H1 (cell line): ENCODE data around the gene FRS2. TPM values are rescaled to one million over a fixed set of nuclear protein-coding genes. Genes with fewer than 3 reads are reported as not detected.

Source experiments
- CTCF ChIA-PET: fragments of 300-600 bp; sonication (Branson Sonifier 250); formaldehyde crosslinking; loops from one replicate; lab custom pipeline; 2021; ENCODE audit not compliant: partially characterized antibody; lab: Charles Lee
- POLR2A ChIA-PET: fragments of 300-600 bp; sonication (Branson Sonifier 250); formaldehyde crosslinking; loops from one replicate; lab custom pipeline; 2021; ENCODE audit warnings: inconsistent platforms; ENCODE audit not compliant: partially characterized antibody; lab: Charles Lee
- DNase-seq, 2 experiments: peaks; one replicate each; pipeline versions ENCODE4 v3.0.0 to v3.0.0-alpha.2; 2010 to 2022; ENCODE audit warnings: low spot score in 2 of 2, low read depth in 1 of 2, mixed read lengths in 1 of 2
- FAIRE-seq: peaks from 2 replicates; lab custom pipeline; 2011; peaks lifted over from hg19 to GRCh38; lab: Jason Lieb, UNC
- H2AFZ ChIP-seq: 2 replicates; pipeline ENCODE4 v1.8.1; 2012; ENCODE audit warnings: low read length, inconsistent platforms
- H2AK5ac ChIP-seq: 2 replicates; pipeline ENCODE4 v1.6.1; 2013; ENCODE audit warnings: low read depth, low read length
- H2BK120ac ChIP-seq: replicated peaks from 2 replicates; pipeline ENCODE3; 2013; ENCODE audit warnings: low read depth, low read length, inconsistent platforms
- H2BK12ac ChIP-seq: 2 replicates; pipeline ENCODE4 v1.6.1; 2013; ENCODE audit warnings: low read depth, low read length
- H2BK15ac ChIP-seq: 2 replicates; pipeline ENCODE4 v1.6.1; 2013; ENCODE audit warnings: low read length
- H2BK20ac ChIP-seq: 2 replicates; pipeline ENCODE4 v1.6.1; 2013; ENCODE audit warnings: low read length
- H2BK5ac ChIP-seq: 2 replicates; pipeline ENCODE4 v1.6.1; 2013; ENCODE audit warnings: low read depth, low read length
- H3K14ac ChIP-seq: 2 replicates; pipeline ENCODE4 v1.6.1; 2013; ENCODE audit warnings: inconsistent platforms; ENCODE audit not compliant: insufficient read length
- H3K18ac ChIP-seq: 2 replicates; pipeline ENCODE4 v1.6.1; 2013; ENCODE audit warnings: low read length; ENCODE audit errors: extremely low read depth
- H3K23ac ChIP-seq: 2 replicates; pipeline ENCODE4 v1.6.1; 2013; ENCODE audit warnings: inconsistent platforms; ENCODE audit not compliant: insufficient read length
- H3K23me2 ChIP-seq: 2 replicates; pipeline ENCODE4 v1.6.1; 2013; ENCODE audit warnings: low read depth, low read length
- H3K27ac ChIP-seq: 2 replicates; pipeline ENCODE4 v1.6.1; 2011; ENCODE audit warnings: low read depth, low read length, inconsistent platforms
- H3K27me3 ChIP-seq, 4 experiments: replicated peaks in 1 of 4; 1 replicate in 1 of 4; 2 replicates in 3 of 4; pipeline versions ENCODE4 v1.6.1 to v1.8.1; 2011 to 2013; ENCODE audit warnings: low read length in 3 of 4, mild to moderate bottlenecking in 3 of 4, inconsistent platforms in 2 of 4, mixed read lengths in 2 of 4, moderate library complexity in 1 of 4; ENCODE audit not compliant: control insufficient read depth in 3 of 4, insufficient read depth in 3 of 4; ENCODE audit errors: extremely low read depth in 1 of 4
- H3K36me3 ChIP-seq, 4 experiments: 2 replicates each; pipeline versions ENCODE4 v1.6.1 to v1.8.1; 2011 to 2013; ENCODE audit warnings: mild to moderate bottlenecking in 4 of 4, low read length in 3 of 4, moderate library complexity in 2 of 4, control low read depth in 1 of 4, inconsistent platforms in 1 of 4; ENCODE audit not compliant: insufficient read depth in 4 of 4, control insufficient read depth in 2 of 4
- H3K4ac ChIP-seq: replicated peaks from 2 replicates; pipeline ENCODE3; 2013; ENCODE audit warnings: low read length, low read depth, mixed read lengths, inconsistent platforms; ENCODE audit not compliant: insufficient read length
- H3K4me1 ChIP-seq, 4 experiments: replicated peaks in 1 of 4; 1 replicate in 1 of 4; 2 replicates in 3 of 4; pipeline versions ENCODE4 v1.6.1 to v1.8.1; 2011 to 2013; ENCODE audit warnings: low read length in 3 of 4, inconsistent platforms in 2 of 4, mixed read lengths in 1 of 4; ENCODE audit not compliant: insufficient read depth in 4 of 4, control insufficient read depth in 3 of 4
- H3K4me2 ChIP-seq, 2 experiments: 2 replicates each; pipeline versions ENCODE4 v1.6.1 to v1.8.1; 2011 to 2013; ENCODE audit warnings: low read depth in 2 of 2, low read length in 2 of 2, control low read depth in 1 of 2, inconsistent platforms in 1 of 2, mild to moderate bottlenecking in 1 of 2; ENCODE audit not compliant: insufficient read depth in 1 of 2
- H3K4me3 ChIP-seq, 4 experiments: fragments of 200-600, 300-600 bp in 1 of 4; sonication (generic), shearing (Covaris generic), sonication (Bioruptor Twin) in 1 of 4; 2 replicates each; pipeline versions ENCODE4 v1.5.1 to v1.8.1; 2011 to 2016; ENCODE audit warnings: low read length in 4 of 4, low read depth in 3 of 4, control low read depth in 2 of 4, inconsistent platforms in 2 of 4, mild to moderate bottlenecking in 2 of 4, mixed read lengths in 1 of 4, moderate library complexity in 1 of 4; ENCODE audit not compliant: insufficient read depth in 2 of 4; ENCODE audit errors: extremely low read depth in 1 of 4
- H3K56ac ChIP-seq: replicated peaks from 2 replicates; pipeline ENCODE3; 2013; ENCODE audit warnings: low read depth, mild to moderate bottlenecking, mixed read lengths, low read length, inconsistent platforms; ENCODE audit not compliant: insufficient read length
- H3K79me1 ChIP-seq: 2 replicates; pipeline ENCODE4 v1.6.1; 2013; ENCODE audit warnings: low read depth, low read length, control low read depth
- H3K79me2 ChIP-seq, 2 experiments: 2 replicates each; pipeline versions ENCODE4 v1.6.1 to v1.8.1; 2012 to 2013; ENCODE audit warnings: low read length in 2 of 2, mild to moderate bottlenecking in 2 of 2, inconsistent platforms in 1 of 2; ENCODE audit not compliant: insufficient read depth in 2 of 2, control insufficient read depth in 1 of 2
- H3K9ac ChIP-seq, 4 experiments: replicated peaks in 1 of 4; 1 replicate in 1 of 4; 2 replicates in 3 of 4; pipeline versions ENCODE4 v1.6.1 to v1.8.1; 2011 to 2013; ENCODE audit warnings: low read depth in 3 of 4, low read length in 3 of 4, control low read depth in 2 of 4, mild to moderate bottlenecking in 2 of 4, moderate library complexity in 2 of 4, inconsistent platforms in 1 of 4; ENCODE audit errors: extremely low read depth in 1 of 4
- H3K9me3 ChIP-seq, 2 experiments: 2 replicates each; pipeline versions ENCODE4 v1.6.1 to v1.8.1; 2012 to 2013; ENCODE audit warnings: mild to moderate bottlenecking in 2 of 2, moderate library complexity in 2 of 2, control low read depth in 1 of 2, inconsistent platforms in 1 of 2, low read depth in 1 of 2, low read length in 1 of 2, mixed read lengths in 1 of 2; ENCODE audit not compliant: insufficient read depth in 2 of 2
- H4K20me1 ChIP-seq, 2 experiments: replicated peaks in 1 of 2; 2 replicates each; pipeline versions ENCODE3 to v1.8.1; 2011 to 2013; ENCODE audit warnings: inconsistent platforms in 2 of 2, low read length in 2 of 2, mild to moderate bottlenecking in 1 of 2; ENCODE audit not compliant: insufficient read depth in 2 of 2, control insufficient read depth in 1 of 2
- H4K5ac ChIP-seq: 2 replicates; pipeline ENCODE4 v1.6.1; 2013; ENCODE audit warnings: low read length, low read depth, mixed read lengths, inconsistent platforms; ENCODE audit not compliant: insufficient read length
- H4K8ac ChIP-seq: 2 replicates; pipeline ENCODE4 v1.8.0; 2013; ENCODE audit warnings: mild to moderate bottlenecking, moderate library complexity, low read length, inconsistent platforms; ENCODE audit not compliant: insufficient read depth; ENCODE audit errors: extremely low read depth
- H4K91ac ChIP-seq: replicated peaks from 2 replicates; pipeline ENCODE3; 2013; ENCODE audit warnings: low read length, mixed read lengths, inconsistent platforms; ENCODE audit not compliant: insufficient read length
- CBX8 ChIP-seq: fragments of 300-800, 300-1000 bp; sonication (generic); IDR thresholded peaks from 2 replicates; pipeline ENCODE4 v1.7.1; 2016; ENCODE audit warnings: low read depth, low read length, borderline replicate concordance
- CEBPB ChIP-seq: IDR thresholded peaks from 2 replicates; pipeline ENCODE4 v1.6.1; 2012; ENCODE audit warnings: low read depth, low read length
- EP300 ChIP-seq, 2 experiments: IDR thresholded peaks; 1 replicate in 1 of 2; 2 replicates in 1 of 2; pipeline ENCODE4 v1.6.1; 2011 to 2012; ENCODE audit warnings: low read depth in 2 of 2, low read length in 2 of 2, mild to moderate bottlenecking in 2 of 2, borderline replicate concordance in 1 of 2, inconsistent platforms in 1 of 2, moderate library complexity in 1 of 2
- FOSL1 ChIP-seq: IDR thresholded peaks from 2 replicates; pipeline ENCODE4 v1.6.1; 2011; ENCODE audit warnings: mild to moderate bottlenecking, low read depth, low read length, moderate library complexity; ENCODE audit not compliant: insufficient read depth
- KDM5A ChIP-seq: fragments of 200-600 bp; IDR thresholded peaks from 2 replicates; pipeline ENCODE4 v1.7.1; 2012; ENCODE audit warnings: mild to moderate bottlenecking, low read length, inconsistent platforms, mixed read lengths
- MAFK ChIP-seq: IDR thresholded peaks from 2 replicates; pipeline ENCODE4 v1.6.1; 2012; ENCODE audit warnings: low read depth, mild to moderate bottlenecking, improper control_type of control experiment, low read length
- SIRT6 ChIP-seq: IDR thresholded peaks from one replicate; pipeline ENCODE4 v1.7.1; 2012; ENCODE audit warnings: low read length, inconsistent platforms
- YY1 ChIP-seq: IDR thresholded peaks from 2 replicates; pipeline ENCODE4 v1.6.1; 2011; ENCODE audit warnings: low read depth, mild to moderate bottlenecking, low read length
- ZNF274 ChIP-seq: IDR thresholded peaks from 2 replicates; pipeline ENCODE4 v1.7.0; 2012; ENCODE audit warnings: low read length, borderline replicate concordance; ENCODE audit errors: extremely low read depth
- WGBS, 2 experiments: shearing (Covaris generic) in 1 of 2; methylation state at CpG; one replicate each; pipeline versions ENCODE4 v1.1.6 to v1.1.7; 2013 to 2015; ENCODE audit warnings: low lambda C conversion rate in 2 of 2, mixed read lengths in 2 of 2, inconsistent platforms in 1 of 2, low coverage in 1 of 2, missing lambda C conversion rate in 1 of 2; ENCODE audit not compliant: insufficient replicate concordance in 2 of 2, insufficient coverage in 1 of 2, insufficient read length in 1 of 2; ENCODE audit errors: extremely low coverage in 1 of 2, missing lambda C conversion rate in 1 of 2; 5-methylcytosine and 5-hydroxymethylcytosine counted together
- polyA plus RNA-seq, 7 experiments: library from polyadenylated mRNA; depleted of rRNA in 3 of 7; stranded (reverse) in 5 of 7; unstranded in 2 of 7; fragments of >200 nt in 5 of 7; fragments of 200-250 nt in 2 of 7; gene quantifications; 1 replicate in 5 of 7; 2 replicates in 1 of 7; 4 replicates in 1 of 7; pipeline versions ENCODE4 v1.2.1 to v1.2.3, GENCODE V29; 2011 to 2013; ENCODE audit warnings: missing spikeins in 2 of 7, mixed read lengths in 2 of 7
- total RNA-seq: library from RNA; stranded (reverse); fragmentation: NEBNext Ultra II Directional; extraction: Animal tissue kit (Norgen Biotek cat#: 25700); gene quantifications from 2 replicates; pipeline ENCODE4 v1.2.1, GENCODE V29; 2021

The FRS2 gene
- total and polyA plus RNA-seq, 2 of the 8 experiments (the other 6 are each of a cell fraction or from before 2014, with no cell fraction given), result 10.3 to 35.8 TPM

DNA sequence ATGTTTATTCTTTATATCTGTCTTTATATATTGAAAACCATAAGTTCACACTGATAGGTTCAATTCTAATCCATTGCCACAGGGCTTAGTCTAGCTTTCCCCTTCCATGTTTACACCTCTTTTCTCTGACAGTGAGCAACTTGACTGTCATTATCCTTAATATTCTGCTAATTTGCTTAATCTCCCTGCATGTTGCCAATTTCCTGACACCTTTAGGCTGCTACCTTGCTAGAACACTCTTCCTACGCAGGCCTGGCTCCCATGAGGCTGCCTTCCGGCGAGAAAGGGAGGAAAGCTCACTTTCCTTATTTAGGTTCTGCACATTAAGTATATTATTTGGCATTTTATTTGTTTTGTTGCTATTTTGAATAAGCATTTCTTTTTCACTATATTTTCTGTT, 12.8 kb upstream of the FRS2 start:
- FAIRE-seq (no peak), DNase-seq (no peak)
- Histone ChIP-seq H2BK20ac (no peak overlapping the region), H3K23ac (no peak overlapping the region), H3K36me3 (no peaks in the 10 kb centered on the region), H4K20me1 (no peaks in the 10 kb centered on the region), H3K79me2 (no peaks in the 10 kb centered on the region), H2BK15ac (no peak overlapping the region), H2BK120ac (no peak overlapping the region), H2BK5ac (no peak overlapping the region), H2AFZ (no peak overlapping the region), H3K9ac (no peak overlapping the region), H4K91ac (no peak overlapping the region), H4K8ac (no peak overlapping the region), H2AK5ac (no peak overlapping the region), H3K56ac (no peak overlapping the region), H3K79me1 (no peaks in the 10 kb centered on the region), H3K23me2 (no peaks in the 10 kb centered on the region), H3K4me3 (no peak overlapping the region), H3K9me3 (no peaks in the 10 kb centered on the region), H3K4ac (no peak overlapping the region), H3K27ac (no peak overlapping the region), H3K18ac (no peak overlapping the region), H4K5ac (no peak overlapping the region), H2BK12ac (no peak overlapping the region), H3K14ac (no peak overlapping the region), H3K4me1 (no peaks in the 10 kb centered on the region), H3K4me2 (no peak overlapping the region), H3K27me3 (no peaks in the 10 kb centered on the region)
- 49% methylated on average over 3 of the region's 3 CpGs; no CpG with 5 or more reads in 1 of the 2 experiments for WGBS, 2 experiments
- CTCF ChIA-PET, result interaction anchor here (0.6 to 1.5 kb wide), 4 partner anchors 9 to 113 kb away, joined by 3 read pairs; no protein-coding TSS in a partner anchor
- POLR2A ChIA-PET, result interaction anchor here (0.6 kb wide), 1 partner anchor 466 kb away, joined by 3 read pairs; no protein-coding TSS in a partner anchor
- TF ChIP-seq ZNF274, result no peak
- TF ChIP-seq FOSL1, result no peak
- no peak for TF ChIP-seq YY1
- TF ChIP-seq EP300 (IDR thresholded peaks at IDR 0.05; ENCODE audit: borderline replicate concordance in 1 of 2, low read depth in 2 of 2, low read length in 2 of 2), result no peak
- TF ChIP-seq SIRT6, result no peak
- TF ChIP-seq KDM5A, result no peak
- TF ChIP-seq MAFK, result no peak
- TF ChIP-seq CBX8, result no peak
- no peak for TF ChIP-seq CEBPB
